HL-60/S4 (cell line): Measurements from ENCODE around the gene FGF12.

ENCODE experiments used
- in situ Hi-C: fragments of 300-500 bp; cut with MboI; formaldehyde crosslinking; loops from 2 replicates; pipeline ENCODE4 v1.14.3; 2022; ENCODE audit warnings: low sequenced_read_pairs

Gene FGF12

DNA sequence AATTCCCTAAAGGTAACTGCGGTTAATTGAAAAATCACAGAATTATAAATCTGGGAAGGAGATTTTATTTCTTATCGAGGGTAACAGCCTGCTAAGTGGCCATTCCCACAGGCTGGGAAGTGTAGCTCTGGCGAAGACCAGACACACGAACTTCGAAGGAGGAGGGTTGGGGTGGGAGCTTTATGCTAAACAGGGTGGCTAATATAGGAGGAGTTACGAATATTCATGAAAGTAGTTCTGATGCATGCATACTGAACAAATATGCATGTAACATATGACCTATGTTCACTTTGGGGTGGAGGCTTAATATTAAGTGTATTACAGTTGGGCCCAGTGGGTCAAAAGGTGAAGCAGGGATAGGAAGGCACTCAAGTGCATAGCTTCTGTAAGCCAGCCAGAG, 221.6 kb downstream of the FGF12 start:
- in situ Hi-C loops = no loop called here

DNA sequence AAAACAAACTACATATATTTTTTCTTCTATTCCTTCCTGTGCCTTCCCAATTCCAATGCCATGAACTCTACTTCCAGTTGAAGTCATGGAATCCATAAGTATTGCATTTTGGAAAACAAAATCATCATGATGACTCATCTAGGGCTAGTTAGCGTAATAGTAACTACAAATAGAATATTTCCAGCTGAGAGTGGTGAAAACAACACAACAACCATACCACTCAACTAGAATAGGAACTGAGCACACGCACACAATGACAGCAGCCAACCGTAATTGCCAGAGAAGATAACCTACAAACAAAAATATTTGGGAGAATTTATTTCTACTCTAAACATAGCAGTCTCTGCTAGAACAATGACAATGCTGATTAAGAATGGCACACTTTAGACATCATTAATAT, 225.9 kb downstream of the FGF12 start:
- in situ Hi-C loops = no loop called here

DNA sequence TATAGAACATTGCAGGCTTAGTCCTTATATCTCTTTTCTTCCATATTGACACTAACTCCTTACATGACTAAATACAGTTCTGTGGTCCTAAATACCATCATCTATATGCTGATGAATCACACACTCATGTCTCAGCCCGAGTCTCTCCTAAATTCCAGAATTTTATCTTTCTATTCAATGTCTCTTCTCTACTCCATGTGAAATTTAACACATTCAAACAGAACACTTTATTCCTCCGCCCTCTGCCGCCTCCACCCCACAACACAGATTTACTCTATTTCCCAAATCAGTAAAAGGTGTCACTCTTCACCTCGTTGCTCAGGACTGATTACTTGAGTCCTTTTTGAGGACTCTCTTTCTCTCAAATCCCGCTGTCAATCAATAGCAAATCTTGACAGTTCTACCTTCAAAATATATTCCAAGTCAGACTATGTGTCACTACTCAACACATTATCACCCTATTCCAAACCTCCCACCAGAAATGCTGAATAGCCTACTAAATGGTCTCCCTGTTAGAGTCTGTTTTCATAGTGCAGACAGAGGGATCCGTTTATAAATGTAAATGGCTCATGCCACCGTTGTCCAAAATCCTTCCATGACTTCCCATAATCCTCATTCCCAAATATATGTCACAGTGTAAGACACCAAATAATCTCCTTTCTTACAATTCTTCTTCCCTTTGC, 230.3 kb downstream of the FGF12 start:
- in situ Hi-C loops = no loop called here

DNA sequence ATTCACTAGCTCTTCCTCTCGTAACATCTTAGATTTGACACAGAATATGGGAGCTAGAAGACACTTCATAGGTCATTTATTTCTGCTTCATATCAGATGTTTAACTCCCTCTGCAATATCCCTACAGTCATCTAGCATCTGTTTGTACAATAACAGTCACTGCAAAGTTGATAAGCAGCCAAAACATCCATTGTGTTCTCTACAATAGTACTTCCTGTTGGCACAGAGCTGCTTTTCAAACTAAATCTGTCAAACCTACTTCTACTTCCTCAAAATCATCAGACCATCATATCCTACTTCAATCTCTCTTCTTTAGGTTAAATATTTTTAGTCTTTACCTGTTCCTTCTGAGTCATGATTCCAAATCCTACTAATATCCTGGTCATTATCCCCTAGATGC, 233.2 kb downstream of the FGF12 start:
- in situ Hi-C loops = no loop called here

DNA sequence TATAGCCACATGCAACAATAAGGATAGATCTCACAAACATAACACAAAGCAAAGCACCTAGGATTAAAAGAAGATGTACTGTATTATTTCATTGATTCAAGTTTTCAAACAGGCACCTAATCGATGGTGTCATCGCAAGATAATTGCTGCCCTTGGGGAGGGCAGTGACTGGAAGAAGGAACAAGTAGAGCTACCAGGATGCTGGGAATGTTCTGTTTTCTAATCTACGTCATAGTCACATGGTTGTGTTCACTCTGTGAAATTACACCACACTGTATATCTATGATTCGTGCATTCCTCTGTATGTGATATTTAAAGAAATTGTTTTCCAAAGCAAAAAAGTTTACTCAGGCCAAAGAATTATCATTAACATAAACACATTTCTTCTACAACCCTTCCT, 236.6 kb downstream of the FGF12 start:
- in situ Hi-C loops = no loop called here

DNA sequence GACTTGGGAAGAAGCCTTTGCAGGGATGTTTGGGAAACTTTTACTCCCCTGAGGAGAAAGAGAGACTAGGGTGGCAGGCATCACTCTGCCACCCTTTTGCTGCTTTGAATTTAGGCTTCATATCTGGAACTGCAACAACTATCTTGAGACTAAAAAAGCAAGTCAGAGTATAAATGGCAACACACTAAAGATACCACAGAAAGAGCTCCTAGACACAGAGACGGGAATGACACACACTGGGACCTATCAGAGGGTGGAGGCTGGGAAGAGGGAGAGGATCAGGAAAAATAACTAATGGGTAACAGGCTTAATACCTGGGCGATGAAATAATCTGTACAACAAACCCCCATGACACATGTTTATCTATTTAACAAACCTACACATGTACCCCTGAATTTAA, 237.8 kb downstream of the FGF12 start:
- in situ Hi-C loops = no loop called here

DNA sequence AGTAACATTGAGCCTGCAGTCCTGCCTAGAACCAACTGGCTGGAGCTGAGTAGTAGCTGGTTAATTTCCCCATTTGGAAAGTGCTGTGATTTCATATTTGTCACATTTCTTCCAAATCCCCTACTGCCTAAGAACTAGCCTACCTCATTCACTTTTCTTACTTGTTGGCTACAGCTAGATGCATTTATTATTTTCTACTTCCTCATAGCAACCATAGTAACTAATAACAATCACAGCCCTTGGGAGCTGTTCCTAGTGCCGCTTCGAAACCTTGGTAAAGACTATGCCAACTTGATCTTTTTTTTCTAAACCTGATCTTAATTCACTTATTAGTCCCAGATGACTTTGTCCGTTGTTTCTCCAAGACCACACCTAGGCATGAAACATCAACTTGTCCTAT, 240.3 kb downstream of the FGF12 start:
- in situ Hi-C loops = no loop called here

DNA sequence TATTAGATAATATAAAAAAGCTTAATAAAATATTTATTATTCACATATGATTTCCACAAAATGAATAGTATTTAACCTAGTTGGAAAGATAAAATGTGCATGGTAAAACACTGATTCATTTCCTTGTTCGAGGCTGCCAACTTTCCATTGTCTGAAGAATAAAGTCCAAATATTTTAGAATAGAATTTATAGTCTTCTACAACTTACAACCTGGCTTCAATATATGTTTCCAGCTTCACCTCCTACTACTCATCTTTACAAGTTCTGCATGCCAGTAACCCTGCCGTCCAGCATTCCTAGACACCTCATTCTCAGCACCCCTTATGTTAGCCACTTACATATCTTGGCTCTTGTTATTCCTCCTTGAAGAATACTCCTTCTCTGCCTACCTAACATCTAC, 244.5 kb downstream of the FGF12 start:
- in situ Hi-C loops = no loop called here

DNA sequence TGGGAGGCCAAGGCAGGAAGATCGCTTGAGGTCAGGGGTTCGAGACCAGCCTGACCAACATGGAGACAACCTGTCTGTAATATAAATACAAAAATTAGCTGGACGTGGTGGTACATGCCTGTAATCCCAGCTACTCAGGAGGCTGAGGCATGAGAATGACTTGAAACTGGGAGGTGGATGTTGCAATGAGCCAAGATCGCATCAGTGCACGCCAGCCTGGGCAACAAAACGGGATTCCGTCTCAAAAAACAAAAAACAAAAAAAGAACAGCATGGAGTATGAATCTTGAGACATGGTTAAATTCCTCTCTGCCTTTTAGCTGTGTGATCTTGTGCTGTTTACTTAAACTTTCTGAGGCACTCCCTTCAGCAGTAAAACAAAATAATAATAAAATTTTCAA, 244.9 kb downstream of the FGF12 start:
- in situ Hi-C loops = no loop called here

DNA sequence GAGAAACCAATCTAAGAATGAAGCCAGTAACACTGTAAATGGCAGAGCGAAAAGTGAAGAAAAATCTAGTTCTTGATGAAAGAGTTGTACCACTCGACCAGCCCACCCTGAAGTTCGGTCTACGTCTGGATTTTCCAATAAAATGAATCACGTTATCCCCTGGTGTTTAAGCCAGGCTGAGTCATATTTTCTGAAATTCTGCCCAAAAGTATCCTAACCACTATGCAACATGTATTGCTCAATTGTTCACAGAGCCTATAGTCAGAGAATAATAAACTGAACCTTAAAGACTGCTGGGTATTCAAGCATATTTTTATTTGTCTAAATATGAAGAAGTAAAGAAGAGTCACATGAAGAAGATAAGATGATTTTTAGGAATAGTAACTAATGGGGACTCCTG, 245.7 kb downstream of the FGF12 start:
- in situ Hi-C loops = no loop called here

DNA sequence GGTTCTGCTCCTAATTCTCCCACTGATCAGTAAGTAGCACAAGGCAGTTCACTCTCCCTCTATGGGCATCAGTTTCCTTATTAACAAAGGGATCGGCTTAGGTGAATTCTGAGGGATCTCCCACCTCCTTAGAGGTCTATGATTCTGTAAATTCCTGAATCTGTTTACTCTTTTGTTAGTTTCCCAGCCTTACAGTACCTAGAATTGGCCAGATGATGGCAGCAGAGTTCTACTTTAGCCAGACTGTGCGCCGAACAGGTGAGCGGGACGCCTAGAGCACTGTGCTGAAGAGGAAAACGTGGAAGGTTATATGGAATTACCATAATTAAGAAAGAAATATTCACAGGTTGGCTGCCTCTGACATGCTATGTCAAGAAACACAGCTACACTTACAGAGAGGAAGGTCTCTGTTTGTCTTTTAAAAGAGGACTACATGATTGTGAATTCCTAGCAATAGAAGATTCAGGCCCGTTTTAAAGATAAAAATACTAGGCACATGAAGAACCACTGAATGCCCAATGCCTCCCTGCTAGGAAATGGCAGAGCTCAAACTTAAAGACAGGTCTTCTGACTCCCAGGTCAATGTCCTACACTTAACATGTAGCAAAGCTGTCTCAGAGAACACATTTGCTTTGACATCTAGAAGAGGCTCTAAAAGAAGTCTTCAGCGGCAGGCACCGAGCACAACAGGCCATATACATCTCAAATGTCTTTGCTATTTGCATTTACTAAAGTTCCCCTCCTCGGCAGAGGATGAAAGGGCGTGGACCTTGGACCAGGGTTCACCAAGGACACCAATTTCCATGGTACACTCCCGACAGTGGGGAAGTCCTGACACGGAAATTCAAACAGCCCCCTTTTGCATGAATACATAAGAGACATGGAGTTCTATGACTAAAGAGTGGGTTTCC, 259.9 kb downstream of the FGF12 start:
- in situ Hi-C loops = no loop called here

DNA sequence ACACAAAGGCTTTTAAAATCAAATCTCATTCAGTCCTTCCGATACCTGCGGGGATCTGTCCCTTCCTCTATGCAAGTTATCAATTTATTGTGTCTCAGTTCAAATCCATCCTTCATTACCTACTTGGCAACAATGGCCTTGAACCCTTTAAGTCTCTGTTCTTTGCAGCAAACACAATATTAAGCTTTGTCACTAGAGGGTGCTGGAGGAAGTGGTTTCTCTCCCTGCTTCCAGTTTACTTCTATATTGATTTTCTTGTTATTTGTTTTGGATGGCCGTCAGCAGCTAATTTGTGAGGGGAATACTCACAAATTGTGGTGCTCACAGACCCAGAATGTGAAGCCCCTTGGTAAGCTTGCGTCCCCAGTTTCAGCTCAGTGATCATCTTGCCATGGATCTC, 278.3 kb downstream of the FGF12 start:
- in situ Hi-C loops = no loop called here

DNA sequence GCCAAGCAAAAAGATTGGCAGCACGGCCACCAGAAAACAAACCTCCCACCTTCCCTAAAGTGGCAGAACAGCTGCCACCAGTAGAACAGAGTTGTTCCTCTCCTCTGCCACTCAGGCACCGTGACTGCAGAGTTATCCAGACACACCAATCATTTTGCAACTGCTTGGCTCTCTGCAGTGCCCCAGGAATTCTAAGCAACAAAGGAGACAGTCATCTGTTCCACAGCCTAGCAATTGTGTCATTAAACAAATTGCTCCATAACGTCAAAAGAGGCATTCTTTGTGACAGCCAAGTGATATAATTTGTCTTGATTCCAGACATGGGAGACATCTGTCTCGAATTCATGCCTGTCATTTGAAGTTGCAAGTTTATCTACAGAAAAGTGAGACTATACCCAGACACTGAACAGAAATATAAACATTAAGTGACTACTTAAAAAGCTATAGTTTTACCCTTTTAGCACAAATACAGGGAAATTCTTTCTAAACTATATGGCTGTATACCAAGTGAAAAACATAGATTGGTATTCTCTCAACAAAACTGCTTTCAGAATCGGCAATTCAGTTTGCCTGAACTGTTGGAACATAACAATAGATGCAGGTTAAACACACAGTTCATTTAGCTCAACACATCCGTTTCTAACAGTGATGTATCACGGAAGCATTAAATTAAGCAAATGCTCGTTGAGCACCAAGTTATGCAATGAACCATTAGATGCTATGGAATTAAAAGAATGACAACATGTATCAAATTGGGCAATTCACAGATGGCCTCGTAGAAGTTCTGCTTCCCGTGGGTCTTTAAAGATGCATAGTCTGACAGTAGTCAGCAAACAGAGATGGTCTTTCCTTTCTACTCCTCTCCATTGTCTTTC, 281.3 kb downstream of the FGF12 start:
- in situ Hi-C loops = no loop called here

DNA sequence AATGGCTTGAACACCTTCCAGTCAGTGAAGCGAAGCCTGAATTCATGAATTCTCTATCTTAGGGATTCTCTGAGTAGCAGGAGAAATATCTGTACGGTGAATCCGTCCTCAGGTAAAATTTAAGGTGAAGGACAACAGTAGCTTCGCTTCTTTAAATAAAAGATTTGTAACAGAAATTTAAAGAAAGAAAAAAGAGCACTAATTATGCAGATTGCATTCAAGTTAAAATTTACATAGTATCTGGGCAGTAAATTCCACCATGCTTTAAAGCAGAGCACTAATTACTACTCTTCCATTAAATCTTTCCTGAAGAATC, 282.6 kb downstream of the FGF12 start:
- in situ Hi-C loops = no loop called here

DNA sequence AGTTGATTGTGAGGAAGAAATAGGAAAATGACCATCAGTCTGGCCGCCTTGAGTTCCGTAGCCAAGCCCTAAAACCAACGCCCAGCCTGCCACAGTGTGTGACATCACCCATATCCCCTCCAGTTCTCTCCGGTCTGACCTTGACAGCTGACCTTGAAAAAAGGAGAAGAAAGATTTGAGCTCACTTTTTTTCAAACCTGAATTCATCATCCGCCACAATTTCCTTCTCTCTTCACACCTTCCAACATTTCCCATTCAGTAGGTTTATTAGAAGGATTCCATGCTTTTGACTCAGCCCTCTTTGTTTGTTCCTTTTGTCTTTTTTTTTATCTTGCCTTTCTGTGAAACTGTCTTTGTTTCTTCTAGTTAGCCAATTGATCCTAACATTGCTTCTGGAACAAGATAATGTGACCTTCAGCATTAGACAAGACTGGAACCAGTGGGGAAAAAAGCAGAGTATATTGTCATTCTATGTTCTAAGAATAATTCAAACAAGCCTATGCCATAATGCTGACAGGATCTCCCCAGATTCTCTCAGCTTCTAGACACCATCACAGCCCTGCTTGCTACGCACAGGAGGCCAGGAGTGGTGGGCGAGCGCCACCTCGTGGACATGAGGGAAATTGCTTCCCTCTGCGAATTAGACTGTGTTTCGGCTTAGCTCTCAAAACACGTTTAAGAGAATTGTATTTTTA, 283.1 kb downstream of the FGF12 start:
- in situ Hi-C loops = no loop called here

DNA sequence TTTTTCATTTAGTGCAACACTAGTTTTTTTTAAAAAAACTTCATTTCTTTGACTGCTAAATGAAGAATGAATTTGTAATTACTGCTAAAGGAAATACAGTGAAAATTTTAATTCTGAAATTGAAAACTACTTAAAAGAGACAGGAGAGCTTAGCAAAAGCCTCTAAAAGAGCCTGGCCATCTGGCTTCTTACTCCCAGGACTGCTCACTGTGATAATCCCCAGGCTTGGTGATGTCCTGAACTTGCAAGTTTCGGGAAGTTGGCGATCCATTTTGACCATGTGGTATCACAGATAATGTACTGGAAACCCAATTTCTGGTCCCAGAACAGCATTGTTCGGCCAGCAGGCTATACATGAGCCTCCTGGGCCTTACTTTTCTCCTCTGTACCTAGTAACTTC, 292.1 kb downstream of the FGF12 start:
- in situ Hi-C loops = no loop called here

DNA sequence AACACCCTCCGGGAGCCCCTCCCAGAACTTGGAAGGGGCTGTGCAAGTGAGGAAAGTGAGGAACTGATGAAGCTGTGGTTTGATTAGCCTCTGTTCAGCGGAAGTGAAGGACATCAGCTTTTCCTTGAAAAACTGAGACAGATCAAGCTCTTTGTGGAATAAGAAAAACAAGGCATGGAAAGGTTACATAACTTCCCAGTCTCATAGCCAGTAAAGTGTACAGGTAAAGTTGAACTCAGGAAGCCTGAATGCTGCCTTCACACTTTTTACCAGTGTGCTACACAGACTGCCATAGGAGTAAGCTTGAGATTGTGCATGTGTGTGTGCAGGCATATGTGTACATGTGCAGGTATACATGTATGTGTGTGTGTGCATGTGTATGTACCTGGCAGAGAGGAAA, 293.2 kb downstream of the FGF12 start:
- in situ Hi-C loops = no loop called here

DNA sequence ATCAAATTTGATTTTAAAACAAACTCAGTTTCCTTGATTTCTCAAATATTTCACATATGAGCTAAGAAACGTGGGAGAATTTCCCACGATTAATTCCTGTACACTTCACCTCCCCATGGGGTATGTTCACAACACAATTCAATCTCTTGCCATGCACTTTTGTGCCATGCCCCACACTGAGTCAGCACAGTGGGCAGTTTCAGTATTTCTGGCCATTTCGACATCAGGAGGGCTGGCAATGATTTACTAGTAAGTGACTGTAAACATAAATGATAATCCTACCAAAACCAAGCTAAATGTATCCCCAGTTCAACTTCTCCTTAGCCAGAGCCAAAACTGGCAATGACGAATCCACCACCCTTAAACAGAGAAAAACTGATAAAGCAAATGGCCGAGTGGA, 293.6 kb downstream of the FGF12 start:
- in situ Hi-C loops = no loop called here

DNA sequence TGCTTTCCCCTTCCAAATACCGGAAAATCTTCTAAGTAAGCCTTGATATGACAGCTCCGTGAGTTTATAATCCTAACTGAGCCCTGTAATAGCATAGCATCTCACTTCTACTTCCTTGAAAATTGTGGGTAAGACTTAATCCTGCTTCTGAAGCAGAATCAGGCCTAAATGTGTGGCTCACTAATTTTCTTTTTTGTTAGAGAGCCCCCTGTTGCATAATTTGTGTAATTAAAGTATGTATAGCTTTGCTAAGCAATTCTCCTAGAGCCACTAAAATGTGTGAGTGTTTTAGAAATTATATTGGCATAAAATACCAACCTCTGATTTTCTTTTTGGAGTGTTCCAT, 304.4 kb downstream of the FGF12 start:
- in situ Hi-C loops = no loop called here

DNA sequence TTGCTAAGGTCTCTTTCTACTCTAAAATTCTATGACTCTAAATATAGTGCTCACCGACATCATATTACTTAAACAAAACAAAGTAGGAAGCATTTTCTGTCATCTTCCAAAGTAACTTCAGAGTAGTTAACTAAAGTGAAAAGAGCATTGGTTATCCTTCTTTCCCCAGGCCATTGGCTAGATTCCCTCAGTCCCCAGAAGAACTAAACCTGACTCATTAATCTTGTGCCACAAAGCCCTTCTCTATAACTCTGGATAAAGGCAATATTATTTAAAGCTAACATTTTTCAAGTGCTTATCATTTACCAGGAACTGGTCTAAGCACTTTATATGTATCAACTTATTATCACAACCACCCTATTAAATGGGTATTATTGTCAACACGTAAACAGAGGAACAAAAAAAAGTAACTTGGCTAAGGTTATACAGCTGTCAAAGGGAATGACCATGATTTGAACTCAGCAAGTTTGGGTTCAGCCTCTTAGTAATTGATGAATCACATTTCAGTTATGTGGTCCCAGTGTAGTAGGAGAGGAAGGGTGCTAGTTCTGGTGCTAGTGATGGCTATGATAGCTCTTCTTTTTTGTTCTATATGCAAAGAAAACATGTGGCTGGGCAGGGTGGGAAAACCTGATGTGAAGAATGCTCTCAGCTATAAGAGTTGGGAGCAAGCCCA, 304.9 kb downstream of the FGF12 start:
- in situ Hi-C loops = no loop called here

DNA sequence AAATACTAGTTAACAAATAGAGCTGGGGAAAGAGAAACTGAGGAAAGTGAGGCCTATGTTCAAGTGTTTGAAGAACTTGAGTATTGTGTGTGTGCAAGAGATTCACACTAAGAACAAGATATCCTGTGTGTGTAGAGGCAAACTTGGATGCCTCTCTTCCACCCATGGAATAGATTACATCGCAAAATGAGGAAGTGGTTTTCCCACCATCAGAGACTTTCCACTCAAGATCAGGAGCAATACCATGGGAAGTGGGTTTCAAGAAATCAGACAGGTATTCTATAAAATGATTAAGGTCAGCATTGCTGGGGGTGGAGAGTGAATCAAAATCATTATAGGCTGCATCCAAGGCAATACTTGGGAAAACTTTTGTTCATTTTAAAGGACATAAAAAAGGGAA, 308.0 kb downstream of the FGF12 start:
- in situ Hi-C loops = no loop called here
